Measurements from ENCODE around the gene IGSF21.

DNA sequence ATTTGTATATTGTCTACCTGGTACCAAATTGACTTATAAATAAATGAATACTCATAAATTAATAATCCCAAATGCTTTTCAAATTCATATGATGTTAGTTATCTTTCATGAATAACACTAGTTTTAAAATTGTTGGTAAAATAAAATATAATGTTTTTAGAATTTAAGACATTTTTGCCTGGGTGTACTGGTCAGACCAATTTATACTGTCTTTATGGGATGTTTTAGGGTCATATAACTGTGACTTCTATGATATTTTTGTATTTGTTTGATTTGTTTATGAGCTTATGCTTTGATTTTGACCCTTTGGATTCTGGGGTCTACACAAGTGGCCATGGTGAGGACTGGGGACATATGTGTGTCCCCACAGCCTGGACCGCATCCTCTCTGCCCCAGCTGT is 319.0 kb downstream of the IGSF21 start:
- TF ChIP-seq EZH2 (IDR thresholded peaks at IDR 0.05; ENCODE audit: low read length), result no peak
- TF ChIP-seq, protein P1, sequence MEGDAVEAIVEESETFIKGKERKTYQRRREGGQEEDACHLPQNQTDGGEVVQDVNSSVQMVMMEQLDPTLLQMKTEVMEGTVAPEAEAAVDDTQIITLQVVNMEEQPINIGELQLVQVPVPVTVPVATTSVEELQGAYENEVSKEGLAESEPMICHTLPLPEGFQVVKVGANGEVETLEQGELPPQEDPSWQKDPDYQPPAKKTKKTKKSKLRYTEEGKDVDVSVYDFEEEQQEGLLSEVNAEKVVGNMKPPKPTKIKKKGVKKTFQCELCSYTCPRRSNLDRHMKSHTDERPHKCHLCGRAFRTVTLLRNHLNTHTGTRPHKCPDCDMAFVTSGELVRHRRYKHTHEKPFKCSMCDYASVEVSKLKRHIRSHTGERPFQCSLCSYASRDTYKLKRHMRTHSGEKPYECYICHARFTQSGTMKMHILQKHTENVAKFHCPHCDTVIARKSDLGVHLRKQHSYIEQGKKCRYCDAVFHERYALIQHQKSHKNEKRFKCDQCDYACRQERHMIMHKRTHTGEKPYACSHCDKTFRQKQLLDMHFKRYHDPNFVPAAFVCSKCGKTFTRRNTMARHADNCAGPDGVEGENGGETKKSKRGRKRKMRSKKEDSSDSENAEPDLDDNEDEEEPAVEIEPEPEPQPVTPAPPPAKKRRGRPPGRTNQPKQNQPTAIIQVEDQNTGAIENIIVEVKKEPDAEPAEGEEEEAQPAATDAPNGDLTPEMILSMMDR (optimal IDR thresholded peaks at IDR 0.05 in 1 of 3, IDR thresholded peaks at IDR 0.05 in 1 of 3, conservative IDR thresholded peaks at IDR 0.05 in 1 of 3; ENCODE audit: extremely low read depth in 1 of 3, insufficient read depth in 2 of 3, low read length in 3 of 3), result no peak

All from keratinocyte (primary cell).